Psoas muscle (tissue), 8 donors: ENCODE measurements around the gene IP6K1. TPM values are rescaled to one million over a fixed set of nuclear protein-coding genes. Genes with fewer than 3 reads are reported as not detected.

Experiments used
- ATAC-seq, 4 donors: fragments of 200-7000 bp; cut with Tn5 transposase; one replicate each; pipeline ENCODE4 v1.9.1; 2020; ENCODE audit warnings: moderate library complexity in 3 of 4, mild to moderate bottlenecking in 2 of 4
- DNase-seq, 2 donors: peaks; one replicate each; pipeline ENCODE4 v3.0.0-alpha.2; 2020
- H3K27ac ChIP-seq: fragments of 200-600 bp; one replicate; pipeline ENCODE4 v1.8.0; 2022
- H3K27me3 ChIP-seq, 3 donors: fragments of 200-600 bp in 1 of 3; one replicate each; pipeline versions ENCODE4 v1.6.1 to v1.8.0; 2013 to 2022; ENCODE audit warnings: low read length in 2 of 3, mild to moderate bottlenecking in 2 of 3, moderate library complexity in 1 of 3; ENCODE audit not compliant: insufficient read depth in 3 of 3
- H3K36me3 ChIP-seq, 2 donors: fragments of 200-600 bp in 1 of 2; one replicate each; pipeline versions ENCODE4 v1.6.1 to v1.8.0; 2013 to 2022; ENCODE audit warnings: low read depth in 1 of 2, mild to moderate bottlenecking in 1 of 2, moderate library complexity in 1 of 2; ENCODE audit not compliant: insufficient read depth in 1 of 2
- H3K4me1 ChIP-seq: fragments of 200-600 bp; one replicate; pipeline ENCODE4 v1.8.0; 2022
- H3K4me3 ChIP-seq: fragments of 200-600 bp; one replicate; pipeline ENCODE4 v1.8.0; 2022; ENCODE audit warnings: mild to moderate bottlenecking
- H3K9me3 ChIP-seq: fragments of 200-600 bp; one replicate; pipeline ENCODE4 v1.8.0; 2022
- WGBS, 3 donors: extraction: QIAGEN DNeasy Blood & Tissue Kit; methylation state at CpG; one replicate each; pipeline versions ENCODE4 v1.1.6 to v1.1.7; 2013; 5-methylcytosine and 5-hydroxymethylcytosine counted together
- intact Hi-C, 2 donors: fragments of 100-400 bp; cut with DNase I; formaldehyde crosslinking; loops; one replicate each; pipeline versions ENCODE4 v1.11.0 to v1.14.2; 2022
- polyA plus RNA-seq, 3 donors: library from polyadenylated mRNA; stranded (reverse); fragments of 200-250 nt; gene quantifications; one replicate each; pipeline ENCODE4 v1.2.3, GENCODE V29; 2013
- total RNA-seq, 4 donors: library from RNA; stranded (reverse); fragmentation: NEBNext Ultra II Directional in 2 of 4; extraction: Animal tissue kit (Norgen Biotek cat#: 25700) in 2 of 4; gene quantifications; one replicate each; pipeline versions ENCODE4 v1.2.1 to v1.2.4, GENCODE V29; 2021 to 2023
- TF ChIP-seq, protein P1 (sequence below): fragments of 200-600 bp; IDR thresholded peaks from one replicate; pipeline ENCODE4 v1.8.0; 2022; ENCODE audit warnings: antibody characterized with exemption
- donor health status: healthy with polysubstance abuse.
- donor health status: DM: no; HTN: no; CAD: no; lungs with moderate emphysema.
- donor health status: Bipolar disorder and iron deficiency.
- donor health status: healthy.
- donor health status: DM: yes; HTN: yes; CAD: no.
- donor health status: DM: no; HTN: no; CAD: no.
- donor health status: DM: no; HTN: no; CAD: no.
- donor health status: DM: yes; HTN: yes; CAD: no.

IP6K1 gene
- total and polyA plus RNA-seq, 7 donors: 9.1 to 16.1 (median 12.3) TPM

- TF ChIP-seq, protein P1, sequence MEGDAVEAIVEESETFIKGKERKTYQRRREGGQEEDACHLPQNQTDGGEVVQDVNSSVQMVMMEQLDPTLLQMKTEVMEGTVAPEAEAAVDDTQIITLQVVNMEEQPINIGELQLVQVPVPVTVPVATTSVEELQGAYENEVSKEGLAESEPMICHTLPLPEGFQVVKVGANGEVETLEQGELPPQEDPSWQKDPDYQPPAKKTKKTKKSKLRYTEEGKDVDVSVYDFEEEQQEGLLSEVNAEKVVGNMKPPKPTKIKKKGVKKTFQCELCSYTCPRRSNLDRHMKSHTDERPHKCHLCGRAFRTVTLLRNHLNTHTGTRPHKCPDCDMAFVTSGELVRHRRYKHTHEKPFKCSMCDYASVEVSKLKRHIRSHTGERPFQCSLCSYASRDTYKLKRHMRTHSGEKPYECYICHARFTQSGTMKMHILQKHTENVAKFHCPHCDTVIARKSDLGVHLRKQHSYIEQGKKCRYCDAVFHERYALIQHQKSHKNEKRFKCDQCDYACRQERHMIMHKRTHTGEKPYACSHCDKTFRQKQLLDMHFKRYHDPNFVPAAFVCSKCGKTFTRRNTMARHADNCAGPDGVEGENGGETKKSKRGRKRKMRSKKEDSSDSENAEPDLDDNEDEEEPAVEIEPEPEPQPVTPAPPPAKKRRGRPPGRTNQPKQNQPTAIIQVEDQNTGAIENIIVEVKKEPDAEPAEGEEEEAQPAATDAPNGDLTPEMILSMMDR: no peak
- intact Hi-C loops: no loop called here
- WGBS, 3 donors: 93 to 97% (median 96%) methylated on average over 6 of the region's 6 CpGs
- Histone ChIP-seq H3K36me3 (peaks cover 8 to 90% of the 10 kb centered on the region in 2 donors), H3K27ac (no peak overlapping the region), H3K4me3 (no peak overlapping the region), H3K4me1 (no peaks in the 10 kb centered on the region), H3K27me3 (no peaks in the 10 kb centered on the region), H3K9me3 (no peaks in the 10 kb centered on the region)
- no peak for DNase-seq
- ATAC-seq: no peak
These were observed 51.6 kb downstream of the IP6K1 start for GRCh38 chr3:49734752-49735151.

GRCh38 chr3:49733551-49733950 is 52.8 kb downstream of the IP6K1 start:
- Histone ChIP-seq H3K27me3 (no peaks in the 10 kb centered on the region), H3K27ac (no peak overlapping the region), H3K4me3 (no peak overlapping the region), H3K4me1 (no peaks in the 10 kb centered on the region), H3K9me3 (no peaks in the 10 kb centered on the region), H3K36me3 (peaks cover 8 to 89% of the 10 kb centered on the region in 2 donors)
- intact Hi-C loops: no loop called here
- TF ChIP-seq, protein P1: no peak
- no peak for ATAC-seq
- DNase-seq: no peak
- WGBS, 3 donors: 93 to 100% (median 96%) methylated on average over 1 of the region's 1 CpG

DNA sequence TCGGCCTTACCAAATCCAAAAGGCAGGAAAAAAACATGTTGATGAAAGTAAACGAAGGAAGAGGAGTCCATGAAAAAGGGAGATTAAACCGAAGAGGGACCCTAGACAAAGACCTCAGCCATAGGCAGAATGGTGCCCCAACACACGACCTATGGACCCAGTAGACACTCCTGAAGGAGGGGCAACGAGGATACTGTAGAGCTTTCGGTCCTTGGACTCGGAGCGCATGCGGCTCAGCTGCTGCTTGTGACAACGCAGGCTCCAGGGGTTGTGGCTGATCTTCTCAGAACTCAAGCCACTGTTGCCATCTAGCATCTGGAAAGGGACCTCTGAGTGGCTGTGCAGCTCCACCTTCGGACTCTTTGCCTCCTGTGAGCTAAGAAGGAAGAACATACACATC is 53.7 kb downstream of the IP6K1 start:
- no peaks in the 10 kb centered on the region for H3K27me3 ChIP-seq

GRCh38 chr3:49729966-49730609 is 56.3 kb downstream of the IP6K1 start:
- ATAC-seq (no peak), DNase-seq (no peak)
- intact Hi-C loops: no loop called here
- TF ChIP-seq, protein P1: no peak
- Histone ChIP-seq H3K27me3 (no peaks in the 10 kb centered on the region), H3K4me3 (no peak overlapping the region), H3K4me1 (peaks cover 2% of the 10 kb centered on the region), H3K9me3 (no peaks in the 10 kb centered on the region), H3K36me3 (peaks cover 5 to 87% of the 10 kb centered on the region in 2 donors), H3K27ac (no peak overlapping the region)
- WGBS, 3 donors: 97 to 99% (median 97%) methylated on average over 4 of the region's 4 CpGs

More for the DNA sequence above, 53.7 kb downstream of the IP6K1 start:
- no peak for ATAC-seq
- intact Hi-C loops: no loop called here
- no peaks in the 10 kb centered on the region for H3K4me1 ChIP-seq
- no peak overlapping the region for H3K27ac ChIP-seq
- 86 to 92% (median 88%) methylated on average over 11 of the region's 11 CpGs for WGBS, 3 donors
- H3K9me3 ChIP-seq: no peaks in the 10 kb centered on the region
- H3K4me3 ChIP-seq: no peak overlapping the region
- TF ChIP-seq, protein P1: no peak
- H3K36me3 ChIP-seq: peaks cover 5 to 87% of the 10 kb centered on the region in 2 donors
- no peak for DNase-seq

GRCh38 chr3:49727924-49728361 is 58.4 kb downstream of the IP6K1 start:
- WGBS, 3 donors: 93 to 94% (median 94%) methylated on average over 15 of the region's 15 CpGs
- H3K4me3 ChIP-seq: no peak overlapping the region
- no peaks in the 10 kb centered on the region for H3K9me3 ChIP-seq
- H3K27me3 ChIP-seq: no peaks in the 10 kb centered on the region
- intact Hi-C loops: no loop called here
- peaks cover 5 to 68% of the 10 kb centered on the region in 2 donors for H3K36me3 ChIP-seq
- no peak for ATAC-seq
- no peak for DNase-seq
- H3K27ac ChIP-seq: no peak overlapping the region
- TF ChIP-seq, protein P1: no peak
- H3K4me1 ChIP-seq: peaks cover 14% of the 10 kb centered on the region
